Activated CD8-positive, alpha-beta memory T cell treated with anti-CD3 and anti-CD28 coated beads, Interleukin-2, amount 50 U/mL, for 1 hour (primary cell): ENCODE results near the gene TSPAN32.
"Not testable (repeated sequence)": the region's sequence is repeated elsewhere in the genome, so short reads cannot be mapped to it uniquely, and the experiment has no call there.

Experiments
- DNase-seq: peaks from one replicate; pipeline ENCODE4 v3.0.0-alpha.2; 2020; ENCODE audit errors: extremely low read depth

TSPAN32 gene

DNA sequence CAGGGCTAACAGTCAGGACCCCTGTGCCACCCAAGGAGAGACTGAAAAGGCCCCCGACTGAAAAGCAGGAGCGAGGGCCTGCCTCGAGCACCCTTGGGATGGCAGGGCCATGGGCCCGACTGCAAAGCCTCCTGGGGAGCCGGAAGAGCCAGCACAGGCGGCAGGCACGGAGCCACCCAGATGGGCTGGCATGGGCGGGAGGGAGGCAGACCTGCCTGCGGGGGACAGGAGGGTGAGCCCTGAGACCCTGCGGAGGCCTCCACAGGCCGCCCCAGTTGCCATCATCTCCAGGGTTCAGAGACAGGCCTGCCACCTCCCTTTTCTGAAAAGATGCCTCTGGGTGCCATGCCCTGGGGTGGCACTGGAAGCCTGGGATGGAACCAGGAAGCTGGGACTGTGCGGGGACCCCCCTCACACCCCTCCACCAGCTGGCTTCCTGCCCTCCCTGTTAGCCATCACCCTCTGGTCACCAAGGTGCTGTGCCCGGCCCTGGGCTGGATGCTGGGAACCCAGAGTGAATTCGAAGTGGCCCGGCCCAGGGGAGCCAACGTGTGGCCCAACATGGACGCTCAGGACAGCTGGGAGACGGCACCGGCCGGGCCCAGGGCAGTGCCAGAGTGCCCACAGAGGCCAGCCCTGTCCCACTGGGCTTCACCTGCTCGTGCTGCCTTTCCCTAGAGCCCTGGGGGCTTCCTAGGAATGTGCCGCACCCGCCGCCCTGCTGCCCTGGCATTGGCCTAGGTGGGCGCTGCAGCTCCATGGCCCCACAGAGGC is 13.8 kb downstream of the TSPAN32 start:
- no peak for DNase-seq

DNA sequence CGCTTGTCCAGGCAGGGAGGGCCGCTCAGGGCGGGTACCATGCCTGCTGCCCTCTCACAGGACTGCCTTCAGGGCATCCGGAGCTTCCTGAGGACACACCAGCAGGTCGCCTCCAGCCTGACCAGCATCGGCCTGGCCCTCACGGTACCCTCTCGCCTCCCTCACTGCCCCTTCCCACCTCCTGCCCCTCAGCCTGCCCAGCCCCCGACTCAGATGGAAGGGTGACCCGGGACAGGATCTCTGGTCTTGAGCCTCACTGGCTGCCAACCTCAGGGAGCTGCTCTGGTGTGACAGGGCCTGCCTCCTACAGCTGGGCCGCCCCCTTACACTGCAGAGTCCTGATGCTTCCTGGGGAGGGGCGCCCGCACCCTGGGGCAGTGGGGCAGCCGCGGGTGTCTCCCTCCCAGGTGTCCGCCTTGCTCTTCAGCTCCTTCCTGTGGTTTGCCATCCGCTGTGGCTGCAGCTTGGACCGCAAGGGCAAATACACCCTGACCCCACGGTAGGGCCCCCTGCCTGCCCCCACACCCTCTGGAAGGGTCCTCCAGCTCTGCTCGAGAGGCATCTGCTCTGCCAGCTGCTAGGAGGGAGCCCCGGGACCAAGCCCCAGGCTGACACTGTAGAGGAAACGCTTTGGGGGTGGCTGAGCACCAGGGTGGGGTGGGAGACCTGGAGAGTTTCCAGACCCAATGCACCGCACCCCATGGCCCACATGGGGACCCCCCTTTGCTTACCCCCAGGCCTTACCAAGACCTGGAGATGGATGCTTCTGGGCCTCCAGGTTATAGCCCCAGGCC is 14.6 kb downstream of the TSPAN32 start:
- no peak for DNase-seq

DNA sequence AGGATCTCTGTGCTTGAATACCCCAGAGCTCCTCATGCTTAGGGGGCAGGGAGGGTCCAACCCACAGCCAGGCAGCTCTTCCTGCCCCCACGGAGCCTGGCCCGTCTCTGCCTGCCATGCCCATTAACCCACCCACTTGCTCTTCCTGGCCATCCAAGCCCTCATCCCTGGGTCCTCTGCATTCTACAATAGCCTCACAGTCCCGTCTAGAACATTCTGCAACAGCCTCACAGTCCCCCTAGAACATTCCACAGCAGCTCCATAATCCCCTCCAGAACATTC is 15.1 kb downstream of the TSPAN32 start:
- DNase-seq = no peak

DNA sequence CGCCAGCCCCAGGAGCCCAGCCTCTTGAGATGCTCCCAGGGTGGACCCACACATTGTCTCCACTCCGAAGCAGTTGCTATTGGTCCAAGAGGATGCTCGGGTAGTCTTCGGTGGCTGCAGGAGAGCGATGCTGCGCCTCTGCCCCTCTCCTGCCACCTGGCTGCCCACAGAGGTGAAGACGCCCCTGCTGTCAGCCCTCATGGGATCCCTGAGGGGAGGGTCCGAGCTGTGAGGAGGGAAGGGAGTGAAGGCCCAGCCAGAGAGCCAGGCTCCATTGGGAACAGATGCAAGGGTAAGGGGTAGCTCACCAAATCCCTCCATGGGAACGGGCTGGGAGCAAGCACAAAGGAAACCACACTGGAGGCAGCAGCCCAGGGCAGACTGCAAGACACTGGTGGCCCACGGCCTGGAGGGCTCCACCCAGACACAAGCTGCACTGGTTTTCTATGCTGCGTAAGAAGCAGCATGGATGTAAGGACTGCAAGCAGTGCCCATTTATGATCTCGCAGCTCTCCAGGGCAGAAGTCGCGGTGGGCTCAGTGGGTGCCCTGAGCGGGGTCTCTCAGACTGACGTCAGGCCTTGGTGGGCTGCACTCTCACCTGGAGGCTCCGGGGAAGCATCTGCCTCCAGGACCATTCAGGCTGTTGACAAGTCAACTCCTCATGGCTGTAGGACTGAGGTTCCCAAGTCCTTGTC is 15.7 kb downstream of the TSPAN32 start:
- DNase-seq = no peak

DNA sequence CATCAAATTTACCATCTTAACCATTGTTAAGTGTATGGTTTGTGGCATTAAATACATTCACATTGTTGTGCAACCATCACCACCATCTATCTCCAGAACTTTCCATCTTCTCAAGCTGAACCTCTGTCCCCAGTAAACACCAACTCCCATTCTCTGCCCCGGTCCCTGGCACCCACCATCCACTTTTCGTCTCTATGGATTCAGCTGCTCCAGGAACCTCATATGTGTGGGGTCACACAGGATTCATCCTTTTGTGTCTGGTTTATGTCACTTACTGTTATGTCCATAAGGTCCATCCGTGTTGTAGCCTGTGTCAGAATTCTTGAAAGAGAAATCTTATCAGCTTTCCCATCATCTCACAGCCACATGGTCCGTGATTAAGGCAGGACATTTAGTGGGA is 16.3 kb downstream of the TSPAN32 start:
- no peak for DNase-seq

DNA sequence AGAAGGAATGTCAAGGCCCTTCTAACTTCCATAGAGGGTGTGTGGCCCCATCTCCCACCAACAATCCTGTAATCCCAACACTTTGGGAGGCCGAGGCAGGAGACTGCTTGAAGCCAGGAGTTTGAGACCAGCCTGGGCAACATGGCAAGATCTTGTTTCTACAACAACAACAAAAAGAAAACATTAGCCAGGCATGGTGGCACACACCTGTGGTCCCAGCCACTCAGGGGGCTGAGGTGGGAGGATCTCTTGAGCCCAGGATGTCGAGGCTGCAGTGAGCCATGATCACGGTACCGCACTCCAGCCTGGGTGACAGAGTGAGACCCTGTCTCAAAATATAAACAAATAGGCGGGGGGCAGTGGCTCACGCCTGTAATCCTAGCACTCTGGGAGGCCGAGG is 16.9 kb downstream of the TSPAN32 start:
- DNase-seq = no peak

DNA sequence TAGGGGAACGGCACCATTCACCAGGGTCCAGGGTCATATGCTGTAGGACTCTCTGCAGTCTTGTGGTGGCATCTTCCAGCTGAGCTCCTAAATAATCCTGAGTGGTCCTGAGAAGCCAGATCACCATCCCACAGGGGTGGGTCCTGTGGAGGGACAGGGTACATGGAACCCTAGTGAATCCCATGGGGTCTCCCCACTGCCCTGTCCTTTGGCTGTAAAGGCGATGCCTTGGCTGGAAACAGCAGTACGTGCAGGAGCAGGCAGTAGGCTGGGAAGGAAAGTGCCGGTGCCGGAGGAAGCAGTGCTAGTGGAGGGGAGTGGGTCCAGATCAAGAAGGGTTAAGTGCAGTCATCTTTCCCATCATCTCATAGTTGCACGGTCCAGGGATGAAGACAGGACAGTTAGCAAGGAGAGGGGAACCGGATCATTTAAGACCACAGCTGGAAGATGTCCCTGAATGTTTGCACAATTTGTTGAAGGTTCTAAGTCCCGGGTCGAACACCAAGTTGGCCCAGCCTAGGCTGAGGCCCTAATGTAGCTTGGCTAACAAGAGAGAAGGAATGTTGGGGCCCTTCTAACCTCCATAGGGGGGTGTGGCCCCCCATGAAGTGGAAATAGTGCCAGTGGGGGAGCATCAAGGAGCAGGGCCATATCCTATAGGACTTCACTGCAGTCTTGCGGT is 18.1 kb downstream of the TSPAN32 start:
- no peak for DNase-seq

DNA sequence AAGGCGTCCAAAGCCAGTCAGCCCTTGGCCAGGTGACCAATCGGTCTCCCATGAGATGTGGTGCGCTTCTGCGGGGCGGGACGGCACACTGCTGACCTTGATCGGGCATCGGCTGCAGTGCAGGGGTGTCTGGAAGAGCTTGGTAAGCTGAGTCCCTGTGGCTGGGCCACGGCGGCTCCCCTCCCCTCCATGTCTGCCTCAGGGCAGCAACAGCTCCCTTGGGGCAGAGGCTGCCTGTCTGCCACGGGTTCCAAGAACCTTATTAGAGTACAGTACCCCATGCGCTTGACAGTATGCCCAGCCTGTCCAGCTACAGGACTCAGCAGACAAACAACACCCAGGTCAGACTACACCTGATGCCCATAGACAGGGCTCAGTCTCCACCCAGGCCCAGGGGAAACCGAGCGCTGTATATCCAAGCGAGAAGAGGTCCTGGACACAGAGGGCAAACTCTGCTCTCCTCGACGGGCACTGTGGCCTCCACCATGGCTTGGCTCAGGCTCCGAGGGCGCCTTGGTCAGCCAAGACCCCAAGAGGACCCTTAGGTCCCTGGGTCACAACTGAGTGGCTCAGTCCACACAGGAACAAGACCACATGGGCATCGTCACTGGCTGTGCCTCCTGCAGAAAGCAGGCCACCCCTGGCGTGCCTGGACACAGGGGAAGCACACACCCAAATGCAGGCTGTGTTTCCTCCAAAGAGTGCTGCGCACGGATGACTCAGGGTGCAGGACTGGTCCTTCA is 18.9 kb downstream of the TSPAN32 start:
- DNase-seq = no peak

DNA sequence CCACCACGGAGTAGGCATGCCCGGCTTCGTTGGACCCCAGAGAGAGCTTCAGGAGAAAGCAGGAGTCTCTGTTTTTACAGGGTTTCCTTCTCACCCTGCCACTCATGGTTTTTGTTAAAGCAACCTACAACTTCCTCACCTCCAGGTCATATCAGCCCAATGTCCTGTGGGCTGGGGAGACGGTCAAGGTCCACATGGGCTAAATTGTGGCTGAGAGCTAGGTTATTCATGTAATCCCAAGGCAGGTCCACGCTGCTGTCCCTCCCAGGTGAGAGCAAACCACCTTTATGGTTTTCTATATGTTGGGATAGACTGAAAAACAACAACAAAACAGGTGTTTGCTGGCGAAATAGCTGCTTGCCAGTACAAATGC is 19.5 kb downstream of the TSPAN32 start:
- no peak for DNase-seq

DNA sequence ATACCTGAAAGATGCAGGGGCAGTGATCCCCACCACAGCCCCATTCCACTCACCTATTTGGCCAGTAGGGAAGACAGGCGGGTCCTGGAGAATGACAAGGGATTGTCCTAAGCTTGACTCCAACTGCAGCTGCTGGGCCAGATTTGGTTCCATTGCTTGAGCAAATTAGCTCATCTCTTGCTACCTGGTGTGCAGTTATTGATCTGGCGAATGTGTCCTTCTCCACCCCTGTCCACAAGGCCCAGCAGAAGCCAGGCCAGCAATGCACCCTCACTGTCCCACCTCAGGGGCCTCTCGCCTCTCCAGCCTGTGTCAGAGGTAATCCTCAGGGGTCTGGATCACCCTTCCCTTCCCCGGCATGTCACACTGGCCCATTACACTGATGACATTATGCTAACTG is 23.3 kb downstream of the TSPAN32 start:
- no peak for DNase-seq

DNA sequence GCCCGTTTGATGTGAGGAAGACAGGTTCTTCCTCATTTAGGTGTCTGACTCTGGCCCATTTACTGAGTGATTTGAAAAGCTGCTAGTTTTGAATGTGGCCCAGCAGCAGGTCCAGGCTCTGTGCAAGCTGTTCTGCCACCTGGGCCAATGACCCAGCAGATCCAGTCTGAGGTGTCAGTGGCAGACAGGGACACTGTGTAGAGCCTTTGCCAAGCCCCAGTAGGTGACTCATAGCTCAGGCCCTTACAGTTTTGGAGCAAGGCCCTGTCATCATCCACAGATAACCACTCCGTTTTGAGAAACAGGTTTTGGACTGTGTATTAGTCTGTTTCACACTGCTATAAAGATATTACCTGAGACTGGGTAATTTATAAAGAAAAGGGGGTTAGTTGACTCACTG is 23.9 kb downstream of the TSPAN32 start:
- no peak for DNase-seq

DNA sequence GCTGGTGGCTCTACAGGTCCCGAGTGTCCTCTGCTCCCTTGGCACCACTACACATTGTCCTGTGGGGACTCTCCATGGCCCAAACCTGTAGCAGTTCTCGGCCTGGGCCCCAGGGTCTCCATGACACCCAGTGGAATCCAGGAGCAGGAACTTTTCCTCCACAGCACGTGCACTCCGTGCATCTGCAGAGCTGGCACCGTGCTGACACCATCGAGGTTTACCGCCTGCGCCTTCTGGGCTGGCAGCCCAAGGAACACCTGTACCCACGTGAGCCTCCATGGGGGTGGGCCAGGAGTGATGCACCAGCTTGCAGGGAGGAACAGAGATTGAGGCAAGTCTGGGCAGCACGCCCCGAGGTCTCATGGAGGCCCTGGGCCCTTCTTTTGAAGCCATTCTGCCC is 25.2 kb downstream of the TSPAN32 start:
- DNase-seq = no peak

DNA sequence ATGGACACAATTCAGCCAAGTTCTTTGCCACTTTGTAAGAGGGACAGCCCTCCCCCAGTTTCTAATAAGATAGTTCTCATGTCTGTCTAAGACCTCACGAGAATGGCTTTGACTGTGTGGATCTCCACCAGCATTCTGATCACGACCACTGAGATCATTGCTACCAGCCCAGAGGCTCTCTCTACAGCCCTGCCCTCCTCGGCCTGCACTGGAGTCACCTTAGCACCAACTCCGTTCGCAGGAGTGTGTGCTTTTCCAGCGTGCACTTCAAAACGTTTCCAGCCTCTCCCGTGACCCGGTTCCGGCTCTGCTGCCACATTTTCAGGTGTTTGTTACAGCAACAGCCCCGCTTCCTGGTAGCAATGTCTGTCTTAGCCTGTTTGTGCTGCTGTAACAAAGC is 26.2 kb downstream of the TSPAN32 start:
- no peak for DNase-seq

DNA sequence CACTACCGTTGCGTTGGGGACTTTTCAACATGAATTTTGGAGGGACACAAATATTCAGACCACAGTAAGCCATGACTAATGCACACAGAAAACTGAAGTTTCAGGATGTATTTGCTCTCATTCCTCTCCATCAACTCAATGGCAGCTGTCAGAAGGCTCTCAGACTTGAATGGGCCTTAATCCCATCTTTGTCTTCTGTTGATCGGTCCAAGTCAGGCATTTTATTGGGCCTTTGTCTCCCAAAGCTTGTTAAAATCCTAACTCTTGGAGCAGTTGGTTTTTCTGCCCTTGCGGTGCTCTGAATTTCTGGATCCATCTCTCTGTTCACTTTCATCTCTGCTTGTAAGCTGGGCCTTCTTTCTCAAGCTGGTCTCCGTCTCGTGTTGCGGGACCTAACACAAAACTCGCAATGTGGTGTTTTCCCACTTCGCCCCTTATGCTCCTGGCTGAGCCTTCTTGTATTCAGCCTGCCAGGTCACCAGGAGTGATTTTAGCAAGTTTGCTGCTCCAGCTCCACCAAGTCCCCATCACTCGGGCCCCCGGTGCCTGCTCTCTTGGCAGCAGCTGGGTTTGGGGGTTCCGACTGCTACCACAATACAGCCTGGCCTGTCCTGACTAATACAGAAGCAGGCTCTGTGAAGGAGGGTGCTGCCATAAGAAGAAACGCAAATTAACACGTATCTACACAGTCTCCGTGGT is 27.0 kb downstream of the TSPAN32 start:
- DNase-seq = no peak

DNA sequence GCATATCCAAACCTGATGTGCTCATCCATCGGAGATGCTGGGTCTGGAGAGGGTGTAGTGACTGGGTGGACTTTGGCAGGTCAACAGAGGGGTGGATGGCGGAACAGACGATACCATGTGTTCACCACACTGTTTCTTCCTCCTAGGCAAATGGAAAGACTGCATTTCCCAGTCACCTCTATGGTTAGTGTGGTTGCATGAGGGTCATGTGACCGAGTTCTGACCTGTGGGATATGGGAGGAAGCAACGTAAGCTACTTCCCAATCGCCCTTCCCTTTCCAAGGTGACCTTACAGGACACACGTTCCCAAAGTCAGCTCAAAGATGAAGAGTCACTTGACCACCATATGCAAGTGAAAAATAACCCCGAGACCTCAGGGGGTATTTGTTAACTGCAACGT is 27.7 kb downstream of the TSPAN32 start:
- DNase-seq = no peak

DNA sequence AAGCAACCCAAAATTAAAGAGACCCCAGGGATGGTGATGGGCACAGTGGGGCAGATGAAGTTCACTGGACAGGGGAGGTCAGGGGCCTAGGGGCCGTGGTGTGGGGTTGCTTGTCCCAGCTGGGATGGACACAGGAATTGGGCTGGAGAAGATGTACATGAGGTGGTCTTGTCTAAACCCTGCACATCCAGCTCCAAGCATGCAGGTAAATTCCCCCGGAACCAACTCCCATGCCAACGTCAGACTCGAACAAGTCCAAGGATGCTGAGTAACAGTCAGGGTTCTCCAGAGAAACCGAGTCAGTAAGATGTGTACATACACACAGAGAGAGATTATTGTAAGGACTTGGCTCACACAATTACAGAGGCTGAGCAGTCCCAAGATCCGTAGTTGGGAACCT is 28.9 kb downstream of the TSPAN32 start:
- DNase-seq = no peak

DNA sequence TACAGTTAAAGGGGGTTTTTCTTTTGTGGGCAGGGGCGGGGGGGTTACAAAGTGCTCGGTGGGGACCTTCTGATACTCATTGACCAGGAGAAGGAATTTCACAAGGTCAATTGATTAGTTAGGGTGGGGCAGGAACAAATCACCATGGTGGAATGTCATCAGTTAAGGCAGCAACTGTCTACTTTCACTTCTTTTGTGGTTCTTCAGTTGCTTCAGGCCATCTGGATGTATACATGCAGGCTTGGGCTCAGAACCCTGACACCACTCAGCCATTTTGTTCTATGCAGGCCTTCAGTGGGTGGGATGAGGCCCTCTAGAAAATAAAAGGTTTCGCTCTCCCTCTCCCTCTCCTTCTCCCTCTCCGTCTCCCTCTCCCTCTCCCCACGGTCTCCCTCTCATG is 29.6 kb downstream of the TSPAN32 start:
- DNase-seq = no peak

DNA sequence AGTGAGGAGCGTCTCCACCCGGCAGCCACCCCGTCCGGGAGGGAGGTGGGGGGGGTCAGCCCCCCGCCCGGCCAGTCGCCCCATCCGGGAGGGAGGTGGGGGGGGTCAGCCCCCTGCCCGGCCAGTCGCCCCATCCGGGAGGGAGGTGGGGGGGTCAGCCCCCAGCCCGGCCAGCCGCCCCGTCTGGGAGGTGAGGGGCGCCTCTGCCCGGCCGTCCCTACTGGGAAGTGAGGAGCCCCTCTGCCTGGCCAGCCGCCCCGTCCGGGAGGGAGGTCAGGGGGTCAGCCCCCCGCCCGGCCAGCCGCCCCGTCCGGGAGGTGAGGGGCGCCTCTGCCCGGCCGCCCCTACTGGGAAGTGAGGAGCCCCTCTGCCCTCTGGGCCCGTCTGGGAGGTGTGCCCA is 30.8 kb downstream of the TSPAN32 start:
- DNase-seq = not testable (repeated sequence)

DNA sequence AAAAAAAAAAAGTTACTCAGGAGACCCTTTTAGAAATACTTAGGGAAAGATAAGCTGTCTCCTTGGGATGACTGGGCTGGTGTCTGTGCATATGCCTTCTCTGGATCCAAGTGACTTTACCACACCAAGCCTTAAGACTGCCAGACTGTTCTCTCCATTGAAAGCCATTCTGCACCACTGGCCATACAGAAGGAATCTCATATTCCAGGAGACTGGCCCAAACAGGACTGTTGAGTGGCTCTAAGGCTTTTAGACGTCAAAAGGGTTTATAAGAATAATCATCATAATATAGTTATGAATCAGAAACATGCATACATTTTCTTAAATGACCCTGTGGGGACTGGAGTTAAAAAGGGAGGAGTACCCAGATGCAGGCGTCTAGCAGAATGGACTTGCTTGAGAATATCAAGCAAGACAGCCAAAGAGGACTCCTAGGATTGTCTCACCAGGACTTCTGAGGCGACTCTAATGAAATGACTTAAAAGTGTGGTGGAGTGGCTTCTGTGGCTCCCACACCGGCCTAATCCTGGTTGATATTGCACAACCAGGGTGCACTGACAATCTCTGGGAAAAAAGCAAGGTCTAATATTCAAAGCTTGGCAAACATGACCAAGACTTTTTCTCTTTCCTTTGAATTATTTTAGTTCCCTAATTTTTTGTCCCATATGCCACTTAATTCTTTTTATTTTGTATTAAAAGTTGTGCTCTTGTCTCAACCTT is 31.8 kb downstream of the TSPAN32 start:
- DNase-seq = not testable (repeated sequence)

DNA sequence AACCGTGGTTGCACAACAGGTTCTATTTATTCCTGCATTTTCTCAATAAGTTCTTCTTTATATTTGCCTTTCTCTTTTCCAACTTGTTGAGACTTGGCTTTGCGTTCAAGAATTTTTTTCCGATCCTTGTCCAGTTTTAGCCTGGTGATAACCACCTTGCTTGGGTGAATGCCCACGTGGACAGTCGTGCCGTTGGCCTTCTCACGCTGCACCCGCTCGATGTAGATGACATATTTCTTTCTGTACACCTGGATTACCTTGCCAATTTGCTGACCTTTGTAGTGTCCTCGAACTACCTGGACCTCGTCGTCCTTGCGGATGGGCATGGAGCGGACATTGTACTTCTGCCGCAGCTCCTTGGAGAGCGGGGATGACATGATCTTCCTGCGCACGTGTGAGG is 33.5 kb downstream of the TSPAN32 start:
- DNase-seq = not testable (repeated sequence)
